Endothelial cell of umbilical vein (primary cell): ENCODE data around the gene FZD10.

Experiments used
- CTCF ChIP-seq, 2 donors: IDR thresholded peaks; 1 replicate in 1 of 2; 2 replicates in 1 of 2; pipeline ENCODE4 v1.5.1; 2011; ENCODE audit warnings: low read length in 2 of 2, mild to moderate bottlenecking in 2 of 2, moderate library complexity in 2 of 2, control low read depth in 1 of 2, inconsistent platforms in 1 of 2, low read depth in 1 of 2; ENCODE audit not compliant: insufficient read depth in 1 of 2; ENCODE audit errors: extremely low read depth in 1 of 2
- JUN ChIP-seq: IDR thresholded peaks from 2 replicates; pipeline ENCODE4 v1.6.1; 2011; ENCODE audit warnings: borderline replicate concordance, low read depth; ENCODE audit not compliant: insufficient read length, insufficient read depth
- MAX ChIP-seq: IDR thresholded peaks from 2 replicates; pipeline ENCODE4 v1.6.1; 2011; ENCODE audit not compliant: insufficient read depth, insufficient read length
- MYC ChIP-seq: IDR thresholded peaks from one replicate; pipeline ENCODE4 v1.6.1; 2011; ENCODE audit warnings: mild to moderate bottlenecking, low read depth, low read length
- POLR2A ChIP-seq: IDR thresholded peaks from 2 replicates; pipeline ENCODE4 v1.6.1; 2012; ENCODE audit warnings: low read depth, mild to moderate bottlenecking, control low read depth, low read length

GRCh38 chr12:130164936-130165335 lies 2.7 kb downstream of the FZD10 start:
- TF ChIP-seq CTCF (IDR thresholded peaks at IDR 0.05; ENCODE audit: extremely low read depth in 1 of 2, insufficient read depth in 1 of 2, low read depth in 1 of 2, low read length in 2 of 2) (no peak), POLR2A (no peak), MAX (no peak), JUN (no peak), MYC (no peak)
